Activated CD8-positive, alpha-beta T cell treated with anti-CD3 and anti-CD28 coated beads for 36 hours (primary cell): ENCODE measurements around the gene VSTM4. TPM values are rescaled to one million over a fixed set of nuclear protein-coding genes. Genes with fewer than 3 reads are reported as not detected.

Experiments used
- ATAC-seq: fragments of 200-7000 bp; cut with Tn5 transposase; one replicate; pipeline ENCODE4 v1.10.0; 2021; ENCODE audit warnings: mild to moderate bottlenecking, moderate library complexity
- CTCF ChIA-PET: fragments of 350-600 bp; sonication (Branson Sonifier 250); formaldehyde crosslinking; loops from one replicate; lab custom pipeline; 2021; ENCODE audit warnings: antibody characterized with exemption; lab: Charles Lee
- POLR2A ChIA-PET: fragments of 350-600 bp; sonication (Branson Sonifier 250); formaldehyde crosslinking; loops from one replicate; lab custom pipeline; 2021; ENCODE audit warnings: antibody characterized with exemption; lab: Charles Lee
- DNase-seq: peaks from one replicate; pipeline ENCODE4 v3.0.0-alpha.2; 2020
- H3K27ac Mint-ChIP-seq: one replicate; pipeline ENCODE4 v1.8.0; 2021; ENCODE audit warnings: mild to moderate bottlenecking, mixed read lengths
- H3K27me3 Mint-ChIP-seq: one replicate; pipeline ENCODE4 v1.8.0; 2021; ENCODE audit warnings: mixed read lengths
- H3K36me3 Mint-ChIP-seq: one replicate; pipeline ENCODE4 v1.8.0; 2021; ENCODE audit warnings: low read depth, mixed read lengths
- H3K4me1 Mint-ChIP-seq: one replicate; pipeline ENCODE4 v1.8.0; 2021; ENCODE audit warnings: low read depth, mixed read lengths
- H3K4me3 Mint-ChIP-seq: one replicate; pipeline ENCODE4 v1.8.0; 2021; ENCODE audit warnings: mild to moderate bottlenecking, moderate library complexity, mixed read lengths
- H3K9me3 Mint-ChIP-seq: one replicate; pipeline ENCODE4 v1.8.0; 2021; ENCODE audit warnings: mixed read lengths
- intact Hi-C: fragments of 100-400 bp; cut with micrococcal nuclease; formaldehyde crosslinking; loops from one replicate; pipeline ENCODE4 v1.10.0; 2022
- total RNA-seq, 2 experiments: library from RNA; stranded (reverse); gene quantifications; one replicate each; pipeline ENCODE4 v1.2.3, GENCODE V29; 2021
- TF ChIP-seq, protein P1 (sequence below): fragments of 200-600 bp; IDR thresholded peaks from one replicate; pipeline ENCODE4 v1.8.0; 2022; ENCODE audit warnings: antibody characterized with exemption, mild to moderate bottlenecking

VSTM4 gene
- total RNA-seq, 2 experiments from 2014 or later, result 0.04 to 0.09 TPM

DNA sequence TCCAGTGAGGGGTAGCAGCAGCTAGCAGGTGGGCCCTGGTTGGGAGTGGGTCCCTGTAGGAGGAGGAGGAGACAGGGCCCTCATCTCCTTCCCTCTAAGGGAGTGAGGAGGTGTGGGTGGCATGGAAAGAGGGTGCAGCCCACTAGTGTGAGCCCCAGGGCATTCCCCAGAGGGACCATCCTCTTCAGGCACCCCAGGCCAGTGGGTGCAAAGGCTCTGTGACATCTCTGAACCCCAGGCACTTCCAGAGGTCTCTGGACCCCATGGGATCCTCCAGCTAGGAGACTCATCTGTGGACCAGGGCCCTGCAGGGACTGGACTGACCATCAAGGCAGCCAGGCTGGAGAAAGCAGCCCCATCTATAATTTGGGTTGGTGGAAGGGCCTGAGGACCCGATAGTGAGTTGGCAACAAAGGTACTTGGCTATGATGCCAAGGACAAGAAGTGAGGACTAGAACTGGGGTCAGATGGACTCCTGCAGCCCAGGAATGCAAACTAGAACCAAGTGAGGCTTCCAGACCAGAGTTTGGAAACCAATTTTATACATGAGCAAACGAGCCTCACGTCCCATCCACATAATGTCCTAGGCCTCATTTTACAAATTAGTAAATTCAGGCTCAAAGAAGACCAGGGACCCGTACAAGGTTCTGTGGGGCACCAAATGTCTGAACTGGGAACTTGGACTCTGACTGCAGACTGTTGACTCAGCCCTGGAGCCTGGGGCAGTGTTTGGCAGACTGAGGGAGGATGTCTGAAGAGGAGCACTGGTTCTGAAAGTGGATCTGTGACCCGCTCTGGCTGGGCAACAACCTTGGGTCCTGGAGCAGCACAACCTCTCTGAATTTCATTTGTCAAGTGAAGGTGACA, 1.4 kb upstream of the VSTM4 start:
- H3K36me3 Mint-ChIP-seq, result no peaks in the 10 kb centered on the region
- TF ChIP-seq, protein P1, sequence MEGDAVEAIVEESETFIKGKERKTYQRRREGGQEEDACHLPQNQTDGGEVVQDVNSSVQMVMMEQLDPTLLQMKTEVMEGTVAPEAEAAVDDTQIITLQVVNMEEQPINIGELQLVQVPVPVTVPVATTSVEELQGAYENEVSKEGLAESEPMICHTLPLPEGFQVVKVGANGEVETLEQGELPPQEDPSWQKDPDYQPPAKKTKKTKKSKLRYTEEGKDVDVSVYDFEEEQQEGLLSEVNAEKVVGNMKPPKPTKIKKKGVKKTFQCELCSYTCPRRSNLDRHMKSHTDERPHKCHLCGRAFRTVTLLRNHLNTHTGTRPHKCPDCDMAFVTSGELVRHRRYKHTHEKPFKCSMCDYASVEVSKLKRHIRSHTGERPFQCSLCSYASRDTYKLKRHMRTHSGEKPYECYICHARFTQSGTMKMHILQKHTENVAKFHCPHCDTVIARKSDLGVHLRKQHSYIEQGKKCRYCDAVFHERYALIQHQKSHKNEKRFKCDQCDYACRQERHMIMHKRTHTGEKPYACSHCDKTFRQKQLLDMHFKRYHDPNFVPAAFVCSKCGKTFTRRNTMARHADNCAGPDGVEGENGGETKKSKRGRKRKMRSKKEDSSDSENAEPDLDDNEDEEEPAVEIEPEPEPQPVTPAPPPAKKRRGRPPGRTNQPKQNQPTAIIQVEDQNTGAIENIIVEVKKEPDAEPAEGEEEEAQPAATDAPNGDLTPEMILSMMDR, result no peak
- ChIA-PET POLR2A (no interaction called here), CTCF (no interaction called here)
- intact Hi-C loops, result no loop called here
- H3K9me3 Mint-ChIP-seq, result no peaks in the 10 kb centered on the region
- peaks cover 36% of the 10 kb centered on the region for H3K27me3 Mint-ChIP-seq
- ATAC-seq (no peak), DNase-seq (no peak)
- H3K4me3 Mint-ChIP-seq, result no peak overlapping the region
- peaks cover 4% of the 10 kb centered on the region for H3K4me1 Mint-ChIP-seq
- H3K27ac Mint-ChIP-seq, result no peak overlapping the region

DNA sequence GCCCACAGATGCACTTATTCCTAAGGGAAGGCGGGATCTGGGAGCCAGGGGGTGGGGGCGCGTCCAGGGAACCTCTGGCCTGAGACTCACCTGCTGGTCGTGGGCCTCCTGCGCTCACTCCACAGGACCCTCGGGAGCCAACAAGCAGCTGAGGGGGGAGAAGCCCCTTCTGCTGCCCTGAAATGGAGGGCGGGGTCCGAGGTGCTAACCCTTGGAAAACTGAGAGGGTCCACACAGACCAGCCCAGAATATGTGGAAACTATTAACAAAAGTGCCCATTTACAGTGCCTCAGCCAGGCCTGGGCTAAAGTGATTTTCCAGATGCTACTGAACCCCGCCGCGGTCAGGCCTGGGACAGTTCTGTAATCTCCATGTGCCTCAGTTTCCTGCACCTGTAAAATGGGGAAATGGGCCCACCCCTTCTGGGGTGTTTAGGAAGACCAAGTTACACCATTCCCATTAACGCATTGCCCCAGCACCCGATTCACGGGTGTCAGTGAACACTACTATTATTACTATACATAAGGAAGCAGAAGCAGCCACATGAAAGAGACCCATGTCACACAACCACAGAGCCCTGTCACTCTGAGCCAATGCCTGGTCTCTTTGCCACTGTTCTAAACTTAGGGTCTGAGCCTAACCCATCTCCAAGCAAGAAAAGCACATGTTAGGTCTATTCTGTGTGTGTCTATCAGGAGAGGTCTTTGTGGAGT, 630 bp upstream of the VSTM4 start:
- Mint-ChIP-seq H3K36me3 (no peaks in the 10 kb centered on the region), H3K4me1 (peaks cover 4% of the 10 kb centered on the region), H3K27me3 (peaks cover 38% of the 10 kb centered on the region), H3K9me3 (no peaks in the 10 kb centered on the region), H3K27ac (no peak overlapping the region), H3K4me3 (no peak overlapping the region)
- POLR2A ChIA-PET, result no interaction called here
- intact Hi-C loops, result no loop called here
- CTCF ChIA-PET, result no interaction called here
- ATAC-seq, result no peak
- peak; percentile 10 for DNase-seq
- TF ChIP-seq, protein P1, result no peak

DNA sequence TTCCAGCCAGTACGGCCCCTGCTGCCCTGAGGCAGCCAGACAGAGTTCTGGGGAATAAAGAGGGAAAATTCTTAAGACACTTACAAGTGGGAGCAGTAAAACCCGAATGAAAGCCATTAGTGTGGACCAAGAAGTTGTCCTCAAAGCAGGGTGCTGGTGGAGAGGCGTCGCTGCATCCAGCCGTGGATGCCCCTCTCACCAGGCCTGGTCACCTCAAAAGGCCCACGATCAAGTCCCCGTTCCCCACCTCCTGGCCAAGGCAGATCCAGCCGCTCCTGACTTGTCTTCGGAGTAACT, 656 bp downstream of the VSTM4 start:
- ATAC-seq (no peak), DNase-seq (no peak)
- Mint-ChIP-seq H3K4me3 (peak overlapping the region; percentile 15), H3K27ac (no peak overlapping the region), H3K9me3 (no peaks in the 10 kb centered on the region), H3K4me1 (peaks cover 4% of the 10 kb centered on the region), H3K36me3 (no peaks in the 10 kb centered on the region), H3K27me3 (peaks cover 36% of the 10 kb centered on the region)
- intact Hi-C loops, result no loop called here
- TF ChIP-seq, protein P1, result no peak
- ChIA-PET POLR2A (interaction anchor here (0.6 kb wide), 1 partner anchor 183 kb away, joined by 3 read pairs; no protein-coding TSS in a partner anchor), CTCF (no interaction called here)

DNA sequence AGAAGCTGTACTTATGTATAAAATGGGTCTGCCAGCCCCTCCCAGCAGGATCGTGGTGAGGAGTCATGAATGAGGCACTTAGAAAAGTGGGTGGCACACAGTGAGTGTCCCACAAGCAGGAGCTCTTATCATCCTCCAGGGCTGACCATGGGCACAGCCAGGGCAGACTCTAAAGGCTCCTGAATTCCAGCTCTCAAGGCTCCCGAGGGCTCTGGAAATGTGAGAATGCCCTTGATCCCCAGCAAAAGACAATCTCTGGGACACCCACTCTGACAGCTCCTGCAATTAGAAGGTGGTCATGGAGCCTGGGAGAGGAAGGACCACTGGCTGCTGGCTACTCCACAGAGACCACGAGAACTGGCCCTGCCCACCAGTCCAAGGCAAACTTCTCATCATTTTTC, 1.6 kb downstream of the VSTM4 start:
- DNase-seq (no peak), ATAC-seq (no peak)
- Mint-ChIP-seq H3K36me3 (no peaks in the 10 kb centered on the region), H3K4me1 (peaks cover 4% of the 10 kb centered on the region), H3K27me3 (peaks cover 39% of the 10 kb centered on the region), H3K27ac (no peak overlapping the region), H3K9me3 (no peaks in the 10 kb centered on the region), H3K4me3 (no peak overlapping the region)
- TF ChIP-seq, protein P1, result no peak
- intact Hi-C loops, result no loop called here
- ChIA-PET POLR2A (interaction anchor here (0.8 kb wide), 1 partner anchor 14 kb away, joined by 3 read pairs; no protein-coding TSS in a partner anchor), CTCF (no interaction called here)

DNA sequence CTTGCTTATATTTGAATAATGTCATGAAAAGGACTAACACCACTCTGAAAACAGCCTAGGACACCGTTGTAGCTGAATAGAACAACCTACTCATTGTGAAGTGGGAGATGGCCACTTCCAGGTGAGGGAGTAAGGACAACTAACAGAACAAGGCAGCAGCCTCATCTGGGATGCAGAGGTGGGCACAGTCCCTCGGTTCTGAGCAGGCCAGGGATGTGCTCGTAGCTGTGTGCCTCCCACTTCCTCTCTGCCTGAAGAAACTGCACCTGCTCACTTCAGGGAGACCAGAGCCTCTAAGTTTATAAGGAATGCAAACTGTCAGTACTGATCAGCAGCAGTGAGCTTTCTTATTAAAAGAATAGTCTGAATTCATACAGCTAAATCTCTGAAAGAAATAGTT, 2.5 kb downstream of the VSTM4 start:
- H3K4me1 Mint-ChIP-seq, result peaks cover 4% of the 10 kb centered on the region
- CTCF ChIA-PET, result interaction anchor here (1.1 kb wide), 1 partner anchor 19 kb away, joined by 3 read pairs; no protein-coding TSS in a partner anchor
- intact Hi-C loops, result no loop called here
- TF ChIP-seq, protein P1, result no peak
- H3K27ac Mint-ChIP-seq, result no peak overlapping the region
- no peak for ATAC-seq
- POLR2A ChIA-PET, result interaction anchor here (0.6 kb wide), 1 partner anchor 318 kb away, joined by 3 read pairs; no protein-coding TSS in a partner anchor
- H3K4me3 Mint-ChIP-seq, result no peak overlapping the region
- no peaks in the 10 kb centered on the region for H3K9me3 Mint-ChIP-seq
- no peak for DNase-seq
- H3K27me3 Mint-ChIP-seq, result peaks cover 37% of the 10 kb centered on the region
- no peaks in the 10 kb centered on the region for H3K36me3 Mint-ChIP-seq
